GM12801 (cell line): ENCODE data around the gene CAV1.

Source experiments
- TF ChIP-seq, protein P1 (sequence below): IDR thresholded peaks from one replicate; pipeline ENCODE4 v1.5.1; 2011; ENCODE audit warnings: control low read depth; ENCODE audit not compliant: insufficient read length; ENCODE audit errors: extremely low read depth

CAV1 gene

DNA sequence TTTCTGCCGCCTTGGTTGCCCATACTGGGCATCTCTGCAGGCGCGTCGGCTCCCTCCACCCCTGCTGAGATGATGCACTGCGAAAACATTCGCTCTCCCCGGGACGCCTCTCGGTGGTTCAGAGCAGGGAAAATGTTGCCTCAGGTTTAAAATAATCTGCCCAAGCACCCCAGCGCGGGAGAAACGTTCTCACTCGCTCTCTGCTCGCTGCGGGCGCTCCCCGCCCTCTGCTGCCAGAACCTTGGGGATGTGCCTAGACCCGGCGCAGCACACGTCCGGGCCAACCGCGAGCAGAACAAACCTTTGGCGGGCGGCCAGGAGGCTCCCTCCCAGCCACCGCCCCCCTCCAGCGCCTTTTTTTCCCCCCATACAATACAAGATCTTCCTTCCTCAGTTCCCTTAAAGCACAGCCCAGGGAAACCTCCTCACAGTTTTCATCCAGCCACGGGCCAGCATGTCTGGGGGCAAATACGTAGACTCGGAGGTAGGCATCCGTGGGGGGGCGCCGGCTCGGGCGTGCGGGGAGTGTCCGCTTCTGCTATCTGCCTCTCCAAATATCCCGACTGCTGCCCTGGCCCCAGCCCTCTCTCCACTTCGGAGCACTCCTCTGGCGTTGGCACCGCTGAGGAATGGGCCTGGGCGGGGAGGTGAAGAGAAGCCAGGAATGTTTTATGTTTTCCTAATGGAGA lies at the start of gene CAV1:
Gene CAV1, plus strand, starts transcription at position 428 of the 689 bp plus-strand sequence. Its CDS starts 27 bp downstream, at position 455.
- TF ChIP-seq, protein P1, sequence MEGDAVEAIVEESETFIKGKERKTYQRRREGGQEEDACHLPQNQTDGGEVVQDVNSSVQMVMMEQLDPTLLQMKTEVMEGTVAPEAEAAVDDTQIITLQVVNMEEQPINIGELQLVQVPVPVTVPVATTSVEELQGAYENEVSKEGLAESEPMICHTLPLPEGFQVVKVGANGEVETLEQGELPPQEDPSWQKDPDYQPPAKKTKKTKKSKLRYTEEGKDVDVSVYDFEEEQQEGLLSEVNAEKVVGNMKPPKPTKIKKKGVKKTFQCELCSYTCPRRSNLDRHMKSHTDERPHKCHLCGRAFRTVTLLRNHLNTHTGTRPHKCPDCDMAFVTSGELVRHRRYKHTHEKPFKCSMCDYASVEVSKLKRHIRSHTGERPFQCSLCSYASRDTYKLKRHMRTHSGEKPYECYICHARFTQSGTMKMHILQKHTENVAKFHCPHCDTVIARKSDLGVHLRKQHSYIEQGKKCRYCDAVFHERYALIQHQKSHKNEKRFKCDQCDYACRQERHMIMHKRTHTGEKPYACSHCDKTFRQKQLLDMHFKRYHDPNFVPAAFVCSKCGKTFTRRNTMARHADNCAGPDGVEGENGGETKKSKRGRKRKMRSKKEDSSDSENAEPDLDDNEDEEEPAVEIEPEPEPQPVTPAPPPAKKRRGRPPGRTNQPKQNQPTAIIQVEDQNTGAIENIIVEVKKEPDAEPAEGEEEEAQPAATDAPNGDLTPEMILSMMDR = no peak

GRCh38 chr7:116477625-116478024 lies 47.2 kb upstream of the CAV1 start:
- TF ChIP-seq, protein P1 = no peak

- TF ChIP-seq, protein P1 = no peak
Measured at GRCh38 chr7:116478834-116479233, 46.0 kb upstream of the CAV1 start.

GRCh38 chr7:116483271-116483942 lies 41.4 kb upstream of the CAV1 start:
- TF ChIP-seq, protein P1 = no peak

DNA sequence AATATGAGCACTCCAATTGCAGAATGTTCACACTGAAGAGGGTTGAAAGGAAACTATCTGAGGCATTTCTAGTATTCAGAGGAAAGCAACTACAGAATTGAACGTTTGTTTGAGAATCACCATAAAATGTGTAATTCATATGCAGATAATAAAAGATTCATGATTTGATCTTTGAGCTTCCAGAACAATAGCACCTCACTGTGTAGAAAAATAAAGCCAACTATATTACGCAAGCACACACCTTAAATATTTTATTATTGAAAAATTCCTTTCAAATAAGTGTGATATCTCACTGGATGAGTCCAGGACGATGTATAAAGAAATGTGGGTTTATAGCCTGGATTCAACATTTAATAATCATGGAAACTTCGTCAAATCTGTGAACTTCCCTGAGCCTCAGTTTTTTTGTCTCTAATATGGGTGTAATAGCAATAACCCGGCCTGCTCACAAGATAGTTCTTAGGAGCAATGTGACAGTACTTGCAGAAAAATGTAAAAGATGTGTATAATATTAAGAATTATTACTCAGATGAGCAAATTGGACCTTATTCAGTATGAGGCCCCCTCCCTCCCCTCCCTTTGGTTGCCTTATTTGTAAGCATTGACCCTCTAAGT lies 36.8 kb upstream of the CAV1 start:
- TF ChIP-seq, protein P1 = no peak

DNA sequence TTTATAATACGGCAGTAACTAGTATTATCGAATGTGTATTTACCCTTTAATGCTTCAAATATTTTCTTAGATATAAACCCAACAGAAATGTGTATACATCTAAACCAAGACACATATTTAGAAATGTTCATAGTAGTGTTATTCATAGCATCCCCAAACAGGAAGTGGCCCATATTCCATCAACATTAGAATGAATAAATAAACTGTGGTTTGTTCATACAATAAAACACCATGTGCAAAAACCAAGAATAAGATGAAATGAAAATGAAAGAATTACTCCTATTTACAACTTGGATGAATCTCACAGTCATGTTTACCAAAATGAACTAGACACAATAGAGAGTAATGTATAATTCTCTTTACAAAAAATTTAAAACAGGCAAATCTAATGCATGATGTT lies 34.5 kb upstream of the CAV1 start:
- TF ChIP-seq, protein P1 = no peak

DNA sequence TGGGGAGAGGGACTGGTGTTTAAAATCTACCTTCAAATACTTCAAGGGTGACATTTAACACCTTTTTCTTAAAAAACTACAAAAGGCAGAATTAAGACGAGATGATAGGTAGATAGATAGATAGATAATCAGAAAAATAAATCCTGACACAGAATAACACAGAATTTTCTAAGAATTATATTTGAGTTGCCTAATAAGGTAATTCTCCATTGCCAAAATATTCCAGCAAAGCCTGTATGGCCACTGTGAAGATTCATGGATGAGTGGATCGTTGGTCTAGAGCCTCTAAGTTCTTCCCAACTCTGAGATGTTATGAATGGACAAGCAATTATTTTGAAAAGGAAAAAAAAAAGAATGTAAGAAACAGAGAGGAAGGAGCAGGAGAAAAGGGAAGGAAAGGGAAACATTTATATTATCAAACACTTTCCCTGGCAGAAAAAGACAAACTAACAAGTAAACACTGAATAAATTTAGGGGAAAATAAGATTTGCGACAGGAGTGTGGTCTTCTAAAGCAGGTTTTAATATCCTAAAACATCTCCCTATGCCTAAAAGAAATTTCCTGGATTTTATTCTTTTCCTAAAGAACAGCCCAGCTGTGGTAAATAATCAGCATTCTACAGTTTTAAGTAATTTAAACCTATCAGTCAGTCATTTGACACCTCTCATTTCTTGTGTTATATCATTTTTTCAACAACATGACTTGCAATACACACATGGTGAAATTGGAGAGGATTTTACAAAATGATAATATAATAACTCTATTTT lies 32.8 kb upstream of the CAV1 start:
- TF ChIP-seq, protein P1 = no peak
